ENCODE data around the gene ADARB1. TPM values are rescaled to one million over a fixed set of nuclear protein-coding genes. Genes with fewer than 3 reads are reported as not detected.

The ADARB1 gene
- total RNA-seq, 2 donors from 2014 or later, result 72.4 to 85.6 TPM

DNA sequence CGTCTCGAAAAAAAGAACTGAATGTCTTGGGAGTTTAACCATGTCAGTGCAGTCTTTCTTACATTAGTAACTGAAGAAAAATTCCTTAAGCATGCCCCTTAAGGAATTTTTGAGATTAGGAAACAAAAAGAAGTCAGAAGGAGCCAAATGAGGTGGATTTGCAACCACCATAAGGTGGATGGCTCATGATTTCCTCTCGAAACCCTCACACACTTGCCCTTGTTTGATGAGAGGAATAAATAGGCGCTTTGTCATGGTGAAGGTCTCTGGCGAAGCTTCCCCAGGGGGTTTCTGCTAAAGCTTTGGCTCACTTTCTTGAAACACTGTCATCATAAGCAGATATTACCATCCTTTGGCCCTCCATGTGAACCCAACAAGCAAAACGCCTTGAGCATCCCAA, 145.1 kb downstream of the ADARB1 start:
- no peak for DNase-seq (ENCODE audit: low spot score)
- intact Hi-C loops (cut with DNase I), result no loop called here

- intact Hi-C loops (cut with DNase I), result no loop called here
- DNase-seq (ENCODE audit: low spot score), result no peak
Measured at GRCh38 chr21:45220071-45220481, 145.7 kb downstream of the ADARB1 start.

- intact Hi-C loops (cut with DNase I), result no loop called here
- DNase-seq (ENCODE audit: low spot score), result no peak
Measured at GRCh38 chr21:45220714-45221490, 146.5 kb downstream of the ADARB1 start.

DNA sequence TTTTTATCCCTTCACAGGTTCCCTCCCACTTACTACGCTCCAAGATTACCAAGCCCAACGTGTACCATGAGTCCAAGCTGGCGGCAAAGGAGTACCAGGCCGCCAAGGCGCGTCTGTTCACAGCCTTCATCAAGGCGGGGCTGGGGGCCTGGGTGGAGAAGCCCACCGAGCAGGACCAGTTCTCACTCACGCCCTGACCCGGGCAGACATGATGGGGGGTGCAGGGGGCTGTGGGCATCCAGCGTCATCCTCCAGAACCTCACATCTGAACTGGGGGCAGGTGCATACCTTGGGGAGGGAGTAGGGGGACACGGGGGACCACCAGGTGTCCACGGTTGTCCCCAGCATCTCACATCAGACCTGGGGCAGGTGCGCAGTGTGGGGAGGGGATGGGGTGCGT, 147.6 kb downstream of the ADARB1 start:
- DNase-seq (ENCODE audit: low spot score), result no peak
- intact Hi-C loops (cut with DNase I), result no loop called here

- intact Hi-C loops (cut with DNase I), result no loop called here
Measured at GRCh38 chr21:45223236-45224185, 149.1 kb downstream of the ADARB1 start.

DNA sequence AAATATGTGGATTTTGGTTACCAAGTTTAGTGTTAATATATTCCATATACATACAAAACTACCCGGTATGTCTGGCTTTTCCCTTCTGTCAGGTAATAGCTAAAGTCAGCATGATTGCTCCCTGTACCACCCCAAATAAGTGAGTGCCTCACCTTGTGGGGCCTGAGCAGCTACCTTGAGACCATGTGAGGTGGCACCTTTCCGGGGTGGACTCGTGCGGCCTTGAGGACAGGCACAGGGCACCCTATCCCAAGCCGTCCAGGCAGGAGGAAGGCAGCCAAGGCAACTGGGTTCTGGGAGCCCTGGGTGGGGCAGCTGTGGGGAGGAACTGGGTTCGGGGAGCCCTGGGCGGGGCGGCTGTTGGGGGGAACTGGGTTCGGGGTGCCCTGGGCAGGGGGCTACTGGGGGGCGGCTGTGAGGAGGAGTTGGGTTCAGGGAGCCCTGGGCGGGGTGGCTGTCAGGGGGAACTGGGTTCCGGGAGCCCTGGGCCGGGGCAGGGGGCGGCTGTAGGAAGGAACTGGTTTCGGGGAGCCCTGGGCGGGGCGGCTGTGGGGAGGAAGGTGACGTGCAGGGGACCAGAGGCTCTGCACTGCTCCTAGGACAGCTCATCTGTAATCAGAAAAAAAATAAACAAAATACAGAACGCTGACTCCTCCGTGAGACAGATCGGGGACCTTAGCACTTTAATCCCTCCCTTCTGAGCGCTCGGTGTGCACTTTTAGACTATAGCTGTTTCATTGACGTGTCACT, 150.0 kb downstream of the ADARB1 start:
- intact Hi-C loops (cut with DNase I), result no loop called here
- DNase-seq (ENCODE audit: low spot score), result no peak

More at GRCh38 chr21:45223236-45224185, 149.1 kb downstream of the ADARB1 start:
- DNase-seq (ENCODE audit: low spot score), result no peak

DNA sequence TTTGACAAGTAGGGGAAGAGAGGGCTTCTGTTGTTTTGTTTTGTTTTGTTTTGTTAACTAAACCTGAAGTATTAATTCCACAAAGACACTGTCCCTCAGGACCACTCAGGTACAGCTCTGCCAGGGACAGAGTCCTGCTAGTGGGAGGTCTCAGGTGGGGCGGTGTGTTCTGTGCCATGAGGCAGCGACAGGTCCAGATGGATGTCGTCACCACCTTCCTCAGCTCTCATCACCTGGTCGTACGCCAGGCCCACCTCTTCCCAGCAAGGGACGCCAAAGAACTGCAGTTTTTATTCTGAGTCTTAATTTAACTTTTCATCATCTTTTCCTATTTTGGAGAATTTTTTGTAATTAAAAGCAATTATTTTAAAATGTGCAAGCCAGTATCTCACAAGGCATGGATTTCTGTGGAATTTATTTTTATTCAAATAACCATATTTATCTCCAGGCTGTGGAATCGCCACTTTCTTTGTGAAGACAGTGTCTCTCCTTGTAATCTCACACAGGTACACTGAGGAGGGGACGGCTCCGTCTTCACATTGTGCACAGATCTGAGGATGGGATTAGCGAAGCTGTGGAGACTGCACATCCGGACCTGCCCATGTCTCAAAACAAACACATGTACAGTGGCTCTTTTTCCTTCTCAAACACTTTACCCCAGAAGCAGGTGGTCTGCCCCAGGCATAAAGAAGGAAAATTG, 150.8 kb downstream of the ADARB1 start:
- no peak for DNase-seq (ENCODE audit: low spot score)
- intact Hi-C loops (cut with DNase I), result no loop called here

GRCh38 chr21:45225741-45226327, 151.5 kb downstream of the ADARB1 start:
- no peak for DNase-seq (ENCODE audit: low spot score)
- intact Hi-C loops (cut with DNase I), result no loop called here

DNA sequence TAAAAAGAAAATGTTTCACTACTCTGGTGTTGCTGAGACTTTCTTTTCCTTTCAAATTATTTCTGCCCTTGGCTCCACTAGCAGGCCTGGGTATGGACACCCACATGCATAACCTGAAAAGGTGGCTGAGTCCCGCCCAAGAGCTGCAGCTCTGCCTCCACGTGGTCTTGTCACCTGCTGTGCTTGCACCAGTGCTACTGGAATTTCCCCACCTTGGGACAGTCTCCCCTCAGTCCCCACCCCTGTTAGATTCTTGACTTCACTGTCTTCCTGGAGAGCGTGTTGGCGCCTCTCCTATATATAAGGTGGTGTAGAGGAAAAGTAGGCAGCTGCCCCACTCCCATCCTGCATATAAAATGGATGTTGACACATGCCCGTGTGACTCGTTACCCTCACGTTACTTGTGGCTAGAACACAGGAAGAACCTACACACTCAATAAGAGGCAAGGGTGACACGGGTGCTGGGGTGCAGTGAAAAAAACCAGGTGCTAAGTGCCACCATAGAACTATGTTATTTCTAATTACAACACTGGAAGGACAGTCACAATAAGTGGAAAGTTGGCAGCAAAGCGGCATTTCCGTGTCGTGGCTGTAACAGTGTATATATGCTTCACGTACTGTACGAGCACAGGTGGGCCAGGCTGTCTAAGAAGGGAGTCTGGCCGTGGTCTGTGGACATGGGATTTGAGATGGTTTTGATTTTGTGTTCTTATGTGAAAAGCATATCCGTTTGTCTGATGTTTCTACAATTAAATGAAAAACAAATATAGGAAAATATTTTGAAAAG, 152.4 kb downstream of the ADARB1 start:
- no peak for DNase-seq (ENCODE audit: low spot score)
- intact Hi-C loops (cut with DNase I), result no loop called here

DNA sequence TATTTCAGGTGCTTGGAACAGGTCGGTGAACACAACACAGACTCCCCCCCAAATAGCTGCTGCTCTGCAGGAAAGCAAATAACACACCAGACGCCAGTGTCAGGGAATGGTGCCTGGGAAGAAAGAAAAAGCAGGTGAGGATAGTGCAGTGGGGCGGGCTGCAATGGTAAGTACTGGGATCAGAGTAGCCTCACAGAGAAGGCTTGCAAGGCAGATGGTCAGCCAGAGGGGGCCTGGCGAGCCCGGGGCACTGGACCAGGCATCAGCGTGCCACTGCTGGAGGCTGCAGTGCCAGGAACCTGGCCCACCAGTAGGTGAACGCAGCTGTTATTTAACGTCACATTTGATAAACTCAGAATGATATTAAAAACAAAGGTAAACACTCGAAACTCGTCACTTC, 153.4 kb downstream of the ADARB1 start:
- no peak for DNase-seq (ENCODE audit: low spot score)
- intact Hi-C loops (cut with DNase I), result no loop called here

DNA sequence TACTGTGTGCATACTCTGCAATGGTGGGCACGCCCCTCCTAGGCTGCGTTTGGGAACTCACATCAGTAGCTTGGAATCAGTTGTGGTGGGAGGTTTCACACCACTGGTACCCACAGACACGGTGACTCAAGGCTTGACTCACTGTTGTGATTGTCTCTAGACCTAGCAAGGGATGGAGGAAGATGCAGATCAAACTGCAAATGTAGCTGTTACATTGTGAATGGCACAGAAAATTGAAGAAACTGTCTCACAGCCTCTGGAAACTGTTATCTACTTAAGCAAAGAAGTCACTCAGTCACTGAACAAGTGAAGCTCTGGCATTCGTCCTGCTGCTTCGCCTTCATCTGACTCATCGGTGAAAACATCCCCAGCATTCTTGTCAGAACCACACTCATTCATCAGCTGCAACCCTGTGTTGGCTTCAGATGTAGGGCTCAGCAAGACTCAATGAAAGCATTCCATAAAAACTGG, 153.8 kb downstream of the ADARB1 start:
- DNase-seq (ENCODE audit: low spot score), result no peak
- intact Hi-C loops (cut with DNase I), result no loop called here

GRCh38 chr21:45228656-45229240, 154.4 kb downstream of the ADARB1 start:
- intact Hi-C loops (cut with DNase I), result no loop called here
- DNase-seq (ENCODE audit: low spot score), result no peak

DNA sequence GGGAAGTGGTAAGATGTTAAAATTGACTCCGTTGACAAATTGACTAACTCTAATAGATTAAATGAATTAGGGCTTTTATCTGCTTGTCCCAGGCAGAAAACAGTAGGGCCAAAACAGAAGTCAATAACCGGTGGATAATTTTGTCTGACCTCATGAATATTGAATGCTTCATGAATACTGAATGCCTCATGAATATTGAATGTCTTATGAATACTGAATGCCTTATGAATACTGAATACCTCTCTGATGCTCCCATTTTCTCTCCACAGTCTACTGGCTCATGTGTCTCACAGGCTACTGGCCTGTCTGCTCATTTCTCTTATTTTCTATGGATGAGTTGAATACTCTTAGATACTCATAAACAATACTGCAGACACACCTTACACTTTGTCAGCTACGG, 157.3 kb downstream of the ADARB1 start:
- intact Hi-C loops (cut with DNase I), result no loop called here
- DNase-seq (ENCODE audit: low spot score), result no peak

- intact Hi-C loops (cut with DNase I), result no loop called here
- DNase-seq (ENCODE audit: low spot score), result no peak
Measured at GRCh38 chr21:45234127-45234526, 159.7 kb downstream of the ADARB1 start.

DNA sequence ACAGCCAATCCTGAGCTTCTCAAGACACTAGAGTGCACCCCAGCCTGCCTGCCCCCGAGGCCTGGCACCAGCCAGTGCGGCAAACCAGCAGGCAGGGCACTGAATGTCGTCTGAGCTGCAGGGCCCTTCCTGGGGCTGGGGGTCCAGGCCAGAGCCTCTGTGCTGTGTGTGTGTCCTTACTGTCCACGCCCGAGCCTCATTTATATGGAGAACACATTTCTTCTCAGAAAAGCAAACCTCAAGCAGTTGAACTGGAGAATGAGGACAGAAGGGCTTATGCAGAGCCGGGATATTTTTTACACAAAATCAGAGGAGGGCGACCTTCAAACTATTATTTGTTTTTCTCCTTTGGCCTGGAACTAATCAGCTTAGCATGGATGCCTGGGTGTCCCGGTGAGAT, 160.6 kb downstream of the ADARB1 start:
- no peak for DNase-seq (ENCODE audit: low spot score)
- intact Hi-C loops (cut with DNase I), result no loop called here

GRCh38 chr21:45235488-45235887, 161.1 kb downstream of the ADARB1 start:
- intact Hi-C loops (cut with DNase I), result no loop called here
- no peak for DNase-seq (ENCODE audit: low spot score)

DNA sequence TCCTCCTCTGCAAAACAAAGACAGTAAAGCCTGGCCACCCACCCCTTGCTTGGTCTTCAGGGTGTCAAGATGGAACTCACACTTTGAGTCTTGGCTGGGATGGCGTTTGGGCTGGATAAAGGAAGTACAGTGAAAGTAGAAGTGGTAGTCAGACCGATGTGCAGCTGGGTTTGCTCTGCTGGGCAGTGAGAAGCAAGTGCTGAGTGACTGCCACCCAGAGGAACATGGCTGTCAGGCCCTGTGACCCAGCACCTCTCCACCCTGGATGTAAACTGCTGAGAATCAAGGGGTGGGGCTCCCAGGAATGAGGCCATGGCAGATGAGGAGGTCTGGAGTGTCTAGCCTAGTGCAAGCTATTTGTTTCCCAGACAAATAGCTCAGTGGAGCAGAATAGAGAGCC, 162.1 kb downstream of the ADARB1 start:
- intact Hi-C loops (cut with DNase I), result no loop called here
- no peak for DNase-seq (ENCODE audit: low spot score)

DNA sequence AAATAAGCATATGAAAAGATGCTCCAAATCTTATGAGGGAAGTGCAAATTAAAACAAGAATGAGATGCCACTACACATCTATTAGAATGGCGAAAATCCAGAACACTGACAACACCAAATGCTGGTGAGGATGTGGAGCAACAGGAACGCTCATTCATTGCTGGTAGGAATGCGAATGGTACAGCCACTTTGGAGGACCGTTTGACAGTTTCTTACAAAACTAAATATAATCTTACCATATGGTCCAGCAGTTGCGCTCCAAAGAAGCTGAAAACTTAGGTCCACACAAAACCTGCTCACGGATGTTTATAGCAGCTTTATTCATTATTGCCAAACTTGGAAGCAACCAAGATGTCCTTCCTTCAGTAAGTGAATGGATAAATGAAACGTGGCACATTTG, 163.0 kb downstream of the ADARB1 start:
- intact Hi-C loops (cut with DNase I), result no loop called here

More for the DNA sequence above, 163.0 kb downstream of the ADARB1 start:
- DNase-seq (ENCODE audit: low spot score), result no peak

All from posterior vena cava (tissue), 2 donors.